HEK293 (cell line): Measurements from ENCODE around the gene DHX16.
"Not testable (repeated sequence)": the region's sequence is repeated elsewhere in the genome, so short reads cannot be mapped to it uniquely, and the experiment has no call there.

Source experiments
- CTCF ChIA-PET: fragments of 350-600 bp; formaldehyde crosslinking; extraction: SDS; loops from one replicate; lab custom pipeline; 2021; ENCODE audit warnings: antibody characterized with exemption; lab: Yijun Ruan, JAX
- POLR2A ChIA-PET: fragments of 300-600 bp; formaldehyde crosslinking; extraction: SDS; loops from one replicate; lab custom pipeline; 2020; ENCODE audit warnings: antibody characterized with exemption, inconsistent platforms; lab: Yijun Ruan, JAX
- H3K27ac ChIP-seq: fragments of 200-500 bp; sonication (Bioruptor generic); 2 replicates; pipeline ENCODE4 v1.5.1; 2014; ENCODE audit warnings: low read depth, low read length, control low read depth, inconsistent platforms; ENCODE audit errors: extremely low read depth
- H3K36me3 ChIP-seq, 2 experiments: fragments of 200-500 bp in 1 of 2; sonication (Bioruptor generic) in 1 of 2; 1 replicate in 1 of 2; 2 replicates in 1 of 2; pipeline ENCODE4 v1.5.1; 2014 to 2017; ENCODE audit warnings: inconsistent platforms in 2 of 2, low read length in 2 of 2; ENCODE audit not compliant: control insufficient read depth in 2 of 2, insufficient read depth in 1 of 2
- H3K4me1 ChIP-seq: fragments of 200-500 bp; sonication (Bioruptor generic); 2 replicates; pipeline ENCODE4 v1.5.1; 2014; ENCODE audit warnings: mild to moderate bottlenecking, low read length, inconsistent platforms; ENCODE audit not compliant: control insufficient read depth, insufficient read depth
- H3K4me3 ChIP-seq: 2 replicates; pipeline ENCODE4 v1.5.1; 2011; ENCODE audit warnings: low read depth, mild to moderate bottlenecking, control low read depth, low read length, moderate library complexity
- H3K9me3 ChIP-seq: fragments of 200-500 bp; sonication (Bioruptor generic); 2 replicates; pipeline ENCODE4 v1.5.1; 2014; ENCODE audit warnings: low read depth, low read length, inconsistent platforms; ENCODE audit not compliant: control insufficient read depth, insufficient read depth
- EGR2 ChIP-seq: fragments of 450-650 bp; formaldehyde crosslinking; IDR thresholded peaks from 2 replicates; pipeline ENCODE4 v1.5.1; 2016; ENCODE audit warnings: low read depth, missing biosample characterization, missing genetic modification characterization
- KLF8 ChIP-seq: fragments of 450-650 bp; formaldehyde crosslinking; IDR thresholded peaks from 2 replicates; pipeline ENCODE4 v1.5.1; 2016; ENCODE audit warnings: missing biosample characterization, missing genetic modification characterization
- OSR2 ChIP-seq: fragments of 450-650 bp; formaldehyde crosslinking; IDR thresholded peaks from 2 replicates; pipeline ENCODE4 v1.5.1; 2016; ENCODE audit warnings: missing biosample characterization, missing genetic modification characterization
- SP3 ChIP-seq: fragments of 450-650 bp; formaldehyde crosslinking; IDR thresholded peaks from 2 replicates; pipeline ENCODE4 v1.5.1; 2016; ENCODE audit warnings: missing biosample characterization, missing genetic modification characterization
- TCF7L2 ChIP-seq: IDR thresholded peaks from 2 replicates; pipeline ENCODE4 v1.6.1; 2011; ENCODE audit warnings: low read depth, mild to moderate bottlenecking, inconsistent platforms, low read length, moderate library complexity, borderline replicate concordance
- ZEB2 ChIP-seq: fragments of 450-650 bp; formaldehyde crosslinking; IDR thresholded peaks from 2 replicates; pipeline ENCODE4 v1.5.1; 2016; ENCODE audit warnings: missing biosample characterization, missing genetic modification characterization
- ZFHX2 ChIP-seq: fragments of 450-650 bp; formaldehyde crosslinking; conservative IDR thresholded peaks from 2 replicates; pipeline ENCODE4 v1.5.1; 2016; ENCODE audit warnings: missing biosample characterization, missing genetic modification characterization
- ZFP3 ChIP-seq: fragments of 450-650 bp; formaldehyde crosslinking; IDR thresholded peaks from 2 replicates; pipeline ENCODE4 v1.5.1; 2016; ENCODE audit warnings: low read depth, missing biosample characterization, missing genetic modification characterization
- ZNF169 ChIP-seq: fragments of 450-650 bp; formaldehyde crosslinking; IDR thresholded peaks from 2 replicates; pipeline ENCODE4 v1.5.1; 2016; ENCODE audit warnings: missing biosample characterization, missing genetic modification characterization
- ZNF221 ChIP-seq: fragments of 450-650 bp; formaldehyde crosslinking; IDR thresholded peaks from 2 replicates; pipeline ENCODE4 v1.5.1; 2017; ENCODE audit warnings: missing biosample characterization, missing genetic modification characterization, borderline replicate concordance
- ZNF223 ChIP-seq: fragments of 450-650 bp; formaldehyde crosslinking; IDR thresholded peaks from 2 replicates; pipeline ENCODE4 v1.5.1; 2016; ENCODE audit warnings: missing biosample characterization, missing genetic modification characterization
- ZNF24 ChIP-seq: fragments of 450-650 bp; formaldehyde crosslinking; IDR thresholded peaks from 2 replicates; pipeline ENCODE4 v1.5.1; 2016; ENCODE audit warnings: missing biosample characterization, missing genetic modification characterization
- ZNF311 ChIP-seq: fragments of 450-650 bp; formaldehyde crosslinking; IDR thresholded peaks from 2 replicates; pipeline ENCODE4 v1.5.1; 2017; ENCODE audit warnings: missing biosample characterization, missing genetic modification characterization, borderline replicate concordance
- ZNF341 ChIP-seq: fragments of 450-650 bp; formaldehyde crosslinking; IDR thresholded peaks from 2 replicates; pipeline ENCODE4; 2016; ENCODE audit warnings: low read depth, missing biosample characterization, missing genetic modification characterization
- ZNF394 ChIP-seq: fragments of 450-650 bp; formaldehyde crosslinking; IDR thresholded peaks from 2 replicates; pipeline ENCODE4 v1.5.1; 2016; ENCODE audit warnings: missing biosample characterization, missing genetic modification characterization, mild to moderate bottlenecking, moderate library complexity, borderline replicate concordance
- ZNF398 ChIP-seq: fragments of 450-650 bp; formaldehyde crosslinking; IDR thresholded peaks from 2 replicates; pipeline ENCODE4 v1.5.1; 2017; ENCODE audit warnings: missing biosample characterization, missing genetic modification characterization
- ZNF501 ChIP-seq: fragments of 450-650 bp; formaldehyde crosslinking; IDR thresholded peaks from 2 replicates; pipeline ENCODE4 v1.5.1; 2016; ENCODE audit warnings: missing biosample characterization, missing genetic modification characterization
- ZNF571 ChIP-seq: fragments of 450-650 bp; formaldehyde crosslinking; IDR thresholded peaks from 2 replicates; pipeline ENCODE4 v1.5.0; 2017; ENCODE audit warnings: missing biosample characterization, missing genetic modification characterization
- ZNF600 ChIP-seq: fragments of 450-650 bp; formaldehyde crosslinking; IDR thresholded peaks from 2 replicates; pipeline ENCODE4 v1.5.1; 2016; ENCODE audit warnings: missing biosample characterization, missing genetic modification characterization
- ZNF777 ChIP-seq: fragments of 450-650 bp; formaldehyde crosslinking; IDR thresholded peaks from 2 replicates; pipeline ENCODE4 v1.5.1; 2017; ENCODE audit warnings: missing biosample characterization, missing genetic modification characterization, borderline replicate concordance
- ZNF785 ChIP-seq: fragments of 450-650 bp; formaldehyde crosslinking; IDR thresholded peaks from 2 replicates; pipeline ENCODE4 v1.5.1; 2016; ENCODE audit warnings: missing biosample characterization, missing genetic modification characterization
- TF ChIP-seq, protein P1 (sequence below): fragments of 450-650 bp; formaldehyde crosslinking; IDR thresholded peaks from 2 replicates; pipeline ENCODE4 v1.5.1; 2016; ENCODE audit warnings: missing biosample characterization, missing genetic modification characterization

Gene DHX16

DNA sequence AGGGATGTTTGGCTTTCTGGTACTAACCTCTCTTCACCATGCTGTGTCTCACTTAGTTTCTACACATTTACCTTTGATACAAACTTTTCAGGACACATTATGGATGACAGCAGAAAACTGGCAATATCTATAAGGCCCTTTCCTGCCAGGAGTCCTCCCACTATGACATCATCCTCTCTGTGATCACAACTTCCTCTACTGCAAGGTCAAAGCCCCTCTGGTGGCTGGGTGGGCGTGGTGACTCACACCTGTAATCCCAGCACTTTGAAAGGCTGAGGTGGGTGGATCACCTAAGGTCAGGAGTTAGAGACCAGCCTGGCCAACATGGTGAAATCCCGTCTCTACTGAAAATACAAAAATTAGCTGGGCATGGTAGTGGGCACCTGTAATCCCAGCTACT lies 6.5 kb downstream of the DHX16 start (continued):
- TF ChIP-seq SP3 (tag by site-specific recombination) = 0 out of 2 replicates have a peak, but pooled peaks have one; percentile 33

DNA sequence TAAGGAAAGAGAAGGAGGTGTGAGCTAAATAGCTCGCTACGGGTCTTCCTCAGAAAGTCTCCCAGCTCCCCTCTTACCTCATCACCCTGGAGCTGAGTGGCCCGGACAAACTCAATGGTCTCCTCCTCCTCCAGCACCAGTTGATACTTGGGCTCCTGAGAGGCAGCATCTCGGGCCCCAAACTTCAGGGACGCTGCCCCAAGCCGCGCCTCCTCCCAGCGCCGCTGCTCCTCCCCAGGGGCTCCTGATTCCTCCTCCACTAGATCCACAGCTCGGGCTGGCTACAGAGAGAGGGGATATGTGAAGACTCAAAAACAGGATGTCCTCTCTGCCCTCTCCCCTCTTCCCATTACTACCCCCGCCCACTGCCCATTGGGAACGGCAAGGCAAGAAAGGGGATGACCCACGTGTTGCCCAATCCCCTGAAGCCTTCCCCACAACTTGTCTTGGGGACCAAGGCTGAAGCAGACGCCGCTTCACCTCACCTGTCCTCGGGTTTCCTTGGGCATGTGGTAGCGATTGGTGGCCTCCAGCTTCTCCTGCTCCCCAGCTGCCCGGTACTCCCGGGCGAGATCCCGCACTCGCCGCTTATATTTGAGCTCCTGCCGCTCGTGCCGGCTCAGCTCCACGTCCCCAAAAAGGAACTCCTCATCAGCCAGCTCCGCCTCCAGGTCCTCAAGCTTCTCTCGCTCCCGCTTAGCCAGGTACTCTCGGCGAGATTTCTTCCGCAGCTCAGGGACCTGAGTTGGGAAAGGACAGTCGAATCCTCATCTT lies 7.6 kb downstream of the DHX16 start:
- POLR2A ChIA-PET = interaction anchor here (0.6 to 1.4 kb wide), 3 partner anchors 52 to 462 kb away, joined by 3 to 5 read pairs (median 4); no protein-coding TSS in a partner anchor
- H3K4me1 ChIP-seq = no peaks in the 10 kb centered on the region

DNA sequence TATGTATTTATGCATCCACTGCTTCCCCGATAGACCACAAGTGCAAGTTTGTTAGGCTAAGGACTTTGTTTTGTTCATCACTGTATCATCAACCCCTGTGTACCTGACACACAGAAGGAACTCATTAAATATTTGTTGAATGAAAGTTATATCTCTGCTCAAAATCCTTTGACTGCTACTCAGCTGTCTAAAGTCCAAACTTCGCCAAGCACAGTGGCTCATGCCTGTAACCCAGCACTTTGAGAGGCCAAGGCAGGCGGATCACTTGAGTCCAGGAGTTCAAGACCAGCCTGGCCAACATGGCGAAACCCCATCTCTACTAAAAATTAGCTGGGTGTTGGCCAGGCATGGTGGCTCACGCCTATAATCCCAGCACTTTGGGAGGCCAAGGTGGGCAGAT lies 14.9 kb downstream of the DHX16 start:
- H3K4me3 ChIP-seq, H3K27ac ChIP-seq, H3K9me3 ChIP-seq, H3K4me1 ChIP-seq: not testable (repeated sequence)
- peaks cover 52 to 92% of the 10 kb centered on the region in 2 experiments for H3K36me3 ChIP-seq
- POLR2A ChIA-PET = interaction anchor here (1.1 kb wide), 1 partner anchor 15 kb away, joined by 3 read pairs; the partner anchor contains the start of gene DHX16
- CTCF ChIA-PET = interaction anchor here (0.6 to 0.7 kb wide), 2 partner anchors 16 to 413 kb away, joined by 3 read pairs; no protein-coding TSS in a partner anchor

More for the DNA sequence above, 7.6 kb downstream of the DHX16 start:
- Histone ChIP-seq H3K4me3 (no peak overlapping the region), H3K27ac (no peak overlapping the region), H3K36me3 (peaks cover 56 to 78% of the 10 kb centered on the region in 2 experiments), H3K9me3 (no peaks in the 10 kb centered on the region)
- CTCF ChIA-PET = interaction anchor here (0.6 to 1.6 kb wide), 6 partner anchors 13 to 829 kb away, joined by 3 to 9 read pairs (median 3); no protein-coding TSS in a partner anchor
- TF ChIP-seq ZNF169 = no peak

DNA sequence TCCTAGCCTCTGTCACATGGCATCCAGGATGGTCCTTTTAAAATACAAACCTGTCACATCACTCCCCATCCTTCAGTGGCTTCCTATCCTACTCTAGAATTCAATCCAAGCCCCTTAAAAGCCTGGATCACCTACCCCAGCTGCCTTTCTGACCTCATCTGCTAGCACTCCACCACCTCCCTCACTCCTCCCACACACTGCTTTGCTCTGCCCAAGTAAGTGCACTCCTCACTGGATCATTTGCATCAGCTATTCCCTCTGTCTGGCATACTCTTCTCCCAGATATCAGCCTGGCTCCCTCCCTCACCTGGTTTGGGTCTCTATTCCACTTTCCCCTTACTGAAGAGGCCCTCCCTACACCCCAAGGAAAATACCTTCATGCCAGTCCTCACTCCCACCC lies 15.4 kb downstream of the DHX16 start:
- Histone ChIP-seq H3K4me1 (no peaks in the 10 kb centered on the region), H3K36me3 (peaks cover 49 to 92% of the 10 kb centered on the region in 2 experiments), H3K27ac (no peak overlapping the region)
- no peak for TF ChIP-seq KLF8 (tag by site-specific recombination)
- TF ChIP-seq ZEB2 (tag by site-specific recombination) = no peak
- TF ChIP-seq ZNF311 (tag by site-specific recombination) = no peak
- TF ChIP-seq TCF7L2 = no peak
- TF ChIP-seq ZFHX2 (tag by site-specific recombination) = peak; percentile 95
- no peak for TF ChIP-seq ZNF341 (tag by site-specific recombination)
- no peak for TF ChIP-seq ZNF223 (tag by site-specific recombination)
- TF ChIP-seq EGR2 = peak; percentile 96
- peak; percentile 63; the same call in 1 of the 2 replicates for TF ChIP-seq ZNF394 (tag by site-specific recombination)
- TF ChIP-seq ZNF600 (tag by site-specific recombination) = peak; percentile 67
- TF ChIP-seq, all 188 proteins: peak for 4
- Histone ChIP-seq H3K9me3 (no peaks in the 10 kb centered on the region), H3K4me3 (no peak overlapping the region)
- POLR2A ChIA-PET = interaction anchor here (1.1 to 1.6 kb wide), 2 partner anchors 15 kb away, joined by 3 to 5 read pairs; partner anchors contain the start of gene DHX16
- CTCF ChIA-PET = interaction anchor here (0.6 to 1.3 kb wide), 2 partner anchors 15 to 17 kb away, joined by 3 to 4 read pairs; partner anchors contain the start of gene DHX16

DNA sequence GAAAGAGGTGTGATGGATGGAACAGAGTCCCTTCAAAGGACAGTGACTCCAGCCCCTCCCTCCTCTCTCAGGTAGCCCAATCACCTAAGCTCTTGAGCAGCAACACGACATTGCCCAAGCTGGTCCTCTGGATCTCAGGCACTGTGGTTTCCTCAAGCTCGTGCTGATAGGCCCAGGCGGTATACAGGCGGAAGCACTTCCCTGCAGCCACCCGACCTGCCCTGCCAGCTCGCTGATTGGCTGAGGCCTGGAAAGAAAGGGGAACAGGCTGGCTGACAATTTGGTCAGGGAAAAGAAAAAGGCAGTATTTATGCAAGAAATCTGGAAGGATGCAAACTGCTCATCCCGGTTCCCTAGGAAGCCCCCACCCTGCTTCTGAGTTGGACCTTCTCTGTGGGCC lies 16.3 kb downstream of the DHX16 start:
- POLR2A ChIA-PET = interaction anchor here (0.6 to 1.6 kb wide), 2 partner anchors 16 to 249 kb away, joined by 5 read pairs; partner anchors contain the start of gene DHX16
- peaks cover 51 to 92% of the 10 kb centered on the region in 2 experiments for H3K36me3 ChIP-seq
- H3K4me1 ChIP-seq = no peaks in the 10 kb centered on the region
- CTCF ChIA-PET = interaction anchor here (1.3 kb wide), 1 partner anchor 16 kb away, joined by 4 read pairs; the partner anchor contains the start of gene DHX16
- H3K4me3 ChIP-seq = no peak overlapping the region
- no peaks in the 10 kb centered on the region for H3K9me3 ChIP-seq
- no peak overlapping the region for H3K27ac ChIP-seq
- TF ChIP-seq ZNF221 (no peak), ZNF600 (tag by site-specific recombination) (no peak), ZNF501 (tag by site-specific recombination) (no peak), ZNF398 (tag by site-specific recombination) (no peak), ZNF777 (tag by site-specific recombination) (no peak), ZFP3 (tag by site-specific recombination) (no peak), ZNF24 (tag by site-specific recombination) (no peak), ZNF571 (tag by site-specific recombination) (no peak), ZNF785 (tag by site-specific recombination) (no peak), OSR2 (no peak)
- TF ChIP-seq, protein P1, sequence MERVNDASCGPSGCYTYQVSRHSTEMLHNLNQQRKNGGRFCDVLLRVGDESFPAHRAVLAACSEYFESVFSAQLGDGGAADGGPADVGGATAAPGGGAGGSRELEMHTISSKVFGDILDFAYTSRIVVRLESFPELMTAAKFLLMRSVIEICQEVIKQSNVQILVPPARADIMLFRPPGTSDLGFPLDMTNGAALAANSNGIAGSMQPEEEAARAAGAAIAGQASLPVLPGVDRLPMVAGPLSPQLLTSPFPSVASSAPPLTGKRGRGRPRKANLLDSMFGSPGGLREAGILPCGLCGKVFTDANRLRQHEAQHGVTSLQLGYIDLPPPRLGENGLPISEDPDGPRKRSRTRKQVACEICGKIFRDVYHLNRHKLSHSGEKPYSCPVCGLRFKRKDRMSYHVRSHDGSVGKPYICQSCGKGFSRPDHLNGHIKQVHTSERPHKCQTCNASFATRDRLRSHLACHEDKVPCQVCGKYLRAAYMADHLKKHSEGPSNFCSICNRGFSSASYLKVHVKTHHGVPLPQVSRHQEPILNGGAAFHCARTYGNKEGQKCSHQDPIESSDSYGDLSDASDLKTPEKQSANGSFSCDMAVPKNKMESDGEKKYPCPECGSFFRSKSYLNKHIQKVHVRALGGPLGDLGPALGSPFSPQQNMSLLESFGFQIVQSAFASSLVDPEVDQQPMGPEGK (tag by site-specific recombination) = no peak
